H1 (cell line): Measurements from ENCODE around the gene SPTB. TPM values are rescaled to one million over a fixed set of nuclear protein-coding genes. Genes with fewer than 3 reads are reported as not detected.

Experiments used
- CTCF ChIA-PET: fragments of 300-600 bp; sonication (Branson Sonifier 250); formaldehyde crosslinking; loops from one replicate; lab custom pipeline; 2021; ENCODE audit not compliant: partially characterized antibody; lab: Charles Lee
- POLR2A ChIA-PET: fragments of 300-600 bp; sonication (Branson Sonifier 250); formaldehyde crosslinking; loops from one replicate; lab custom pipeline; 2021; ENCODE audit warnings: inconsistent platforms; ENCODE audit not compliant: partially characterized antibody; lab: Charles Lee
- DNase-seq, 2 experiments: peaks; one replicate each; pipeline versions ENCODE4 v3.0.0 to v3.0.0-alpha.2; 2010 to 2022; ENCODE audit warnings: low spot score in 2 of 2, low read depth in 1 of 2, mixed read lengths in 1 of 2
- FAIRE-seq: peaks from 2 replicates; lab custom pipeline; 2011; peaks lifted over from hg19 to GRCh38; lab: Jason Lieb, UNC
- H2AFZ ChIP-seq: 2 replicates; pipeline ENCODE4 v1.8.1; 2012; ENCODE audit warnings: low read length, inconsistent platforms
- H2AK5ac ChIP-seq: 2 replicates; pipeline ENCODE4 v1.6.1; 2013; ENCODE audit warnings: low read depth, low read length
- H2BK120ac ChIP-seq: replicated peaks from 2 replicates; pipeline ENCODE3; 2013; ENCODE audit warnings: low read depth, low read length, inconsistent platforms
- H2BK12ac ChIP-seq: 2 replicates; pipeline ENCODE4 v1.6.1; 2013; ENCODE audit warnings: low read depth, low read length
- H2BK15ac ChIP-seq: 2 replicates; pipeline ENCODE4 v1.6.1; 2013; ENCODE audit warnings: low read length
- H2BK20ac ChIP-seq: 2 replicates; pipeline ENCODE4 v1.6.1; 2013; ENCODE audit warnings: low read length
- H2BK5ac ChIP-seq: 2 replicates; pipeline ENCODE4 v1.6.1; 2013; ENCODE audit warnings: low read depth, low read length
- H3K14ac ChIP-seq: 2 replicates; pipeline ENCODE4 v1.6.1; 2013; ENCODE audit warnings: inconsistent platforms; ENCODE audit not compliant: insufficient read length
- H3K18ac ChIP-seq: 2 replicates; pipeline ENCODE4 v1.6.1; 2013; ENCODE audit warnings: low read length; ENCODE audit errors: extremely low read depth
- H3K23ac ChIP-seq: 2 replicates; pipeline ENCODE4 v1.6.1; 2013; ENCODE audit warnings: inconsistent platforms; ENCODE audit not compliant: insufficient read length
- H3K23me2 ChIP-seq: 2 replicates; pipeline ENCODE4 v1.6.1; 2013; ENCODE audit warnings: low read depth, low read length
- H3K27ac ChIP-seq: 2 replicates; pipeline ENCODE4 v1.6.1; 2011; ENCODE audit warnings: low read depth, low read length, inconsistent platforms
- H3K27me3 ChIP-seq, 4 experiments: replicated peaks in 1 of 4; 1 replicate in 1 of 4; 2 replicates in 3 of 4; pipeline versions ENCODE4 v1.6.1 to v1.8.1; 2011 to 2013; ENCODE audit warnings: low read length in 3 of 4, mild to moderate bottlenecking in 3 of 4, inconsistent platforms in 2 of 4, mixed read lengths in 2 of 4, moderate library complexity in 1 of 4; ENCODE audit not compliant: control insufficient read depth in 3 of 4, insufficient read depth in 3 of 4; ENCODE audit errors: extremely low read depth in 1 of 4
- H3K36me3 ChIP-seq, 4 experiments: 2 replicates each; pipeline versions ENCODE4 v1.6.1 to v1.8.1; 2011 to 2013; ENCODE audit warnings: mild to moderate bottlenecking in 4 of 4, low read length in 3 of 4, moderate library complexity in 2 of 4, control low read depth in 1 of 4, inconsistent platforms in 1 of 4; ENCODE audit not compliant: insufficient read depth in 4 of 4, control insufficient read depth in 2 of 4
- H3K4ac ChIP-seq: replicated peaks from 2 replicates; pipeline ENCODE3; 2013; ENCODE audit warnings: low read length, low read depth, mixed read lengths, inconsistent platforms; ENCODE audit not compliant: insufficient read length
- H3K4me1 ChIP-seq, 4 experiments: replicated peaks in 1 of 4; 1 replicate in 1 of 4; 2 replicates in 3 of 4; pipeline versions ENCODE4 v1.6.1 to v1.8.1; 2011 to 2013; ENCODE audit warnings: low read length in 3 of 4, inconsistent platforms in 2 of 4, mixed read lengths in 1 of 4; ENCODE audit not compliant: insufficient read depth in 4 of 4, control insufficient read depth in 3 of 4
- H3K4me2 ChIP-seq, 2 experiments: 2 replicates each; pipeline versions ENCODE4 v1.6.1 to v1.8.1; 2011 to 2013; ENCODE audit warnings: low read depth in 2 of 2, low read length in 2 of 2, control low read depth in 1 of 2, inconsistent platforms in 1 of 2, mild to moderate bottlenecking in 1 of 2; ENCODE audit not compliant: insufficient read depth in 1 of 2
- H3K4me3 ChIP-seq, 4 experiments: fragments of 200-600, 300-600 bp in 1 of 4; sonication (generic), shearing (Covaris generic), sonication (Bioruptor Twin) in 1 of 4; 2 replicates each; pipeline versions ENCODE4 v1.5.1 to v1.8.1; 2011 to 2016; ENCODE audit warnings: low read length in 4 of 4, low read depth in 3 of 4, control low read depth in 2 of 4, inconsistent platforms in 2 of 4, mild to moderate bottlenecking in 2 of 4, mixed read lengths in 1 of 4, moderate library complexity in 1 of 4; ENCODE audit not compliant: insufficient read depth in 2 of 4; ENCODE audit errors: extremely low read depth in 1 of 4
- H3K56ac ChIP-seq: replicated peaks from 2 replicates; pipeline ENCODE3; 2013; ENCODE audit warnings: low read depth, mild to moderate bottlenecking, mixed read lengths, low read length, inconsistent platforms; ENCODE audit not compliant: insufficient read length
- H3K79me1 ChIP-seq: 2 replicates; pipeline ENCODE4 v1.6.1; 2013; ENCODE audit warnings: low read depth, low read length, control low read depth
- H3K79me2 ChIP-seq, 2 experiments: 2 replicates each; pipeline versions ENCODE4 v1.6.1 to v1.8.1; 2012 to 2013; ENCODE audit warnings: low read length in 2 of 2, mild to moderate bottlenecking in 2 of 2, inconsistent platforms in 1 of 2; ENCODE audit not compliant: insufficient read depth in 2 of 2, control insufficient read depth in 1 of 2
- H3K9ac ChIP-seq, 4 experiments: replicated peaks in 1 of 4; 1 replicate in 1 of 4; 2 replicates in 3 of 4; pipeline versions ENCODE4 v1.6.1 to v1.8.1; 2011 to 2013; ENCODE audit warnings: low read depth in 3 of 4, low read length in 3 of 4, control low read depth in 2 of 4, mild to moderate bottlenecking in 2 of 4, moderate library complexity in 2 of 4, inconsistent platforms in 1 of 4; ENCODE audit errors: extremely low read depth in 1 of 4
- H3K9me3 ChIP-seq, 2 experiments: 2 replicates each; pipeline versions ENCODE4 v1.6.1 to v1.8.1; 2012 to 2013; ENCODE audit warnings: mild to moderate bottlenecking in 2 of 2, moderate library complexity in 2 of 2, control low read depth in 1 of 2, inconsistent platforms in 1 of 2, low read depth in 1 of 2, low read length in 1 of 2, mixed read lengths in 1 of 2; ENCODE audit not compliant: insufficient read depth in 2 of 2
- H4K20me1 ChIP-seq, 2 experiments: replicated peaks in 1 of 2; 2 replicates each; pipeline versions ENCODE3 to v1.8.1; 2011 to 2013; ENCODE audit warnings: inconsistent platforms in 2 of 2, low read length in 2 of 2, mild to moderate bottlenecking in 1 of 2; ENCODE audit not compliant: insufficient read depth in 2 of 2, control insufficient read depth in 1 of 2
- H4K5ac ChIP-seq: 2 replicates; pipeline ENCODE4 v1.6.1; 2013; ENCODE audit warnings: low read length, low read depth, mixed read lengths, inconsistent platforms; ENCODE audit not compliant: insufficient read length
- H4K8ac ChIP-seq: 2 replicates; pipeline ENCODE4 v1.8.0; 2013; ENCODE audit warnings: mild to moderate bottlenecking, moderate library complexity, low read length, inconsistent platforms; ENCODE audit not compliant: insufficient read depth; ENCODE audit errors: extremely low read depth
- H4K91ac ChIP-seq: replicated peaks from 2 replicates; pipeline ENCODE3; 2013; ENCODE audit warnings: low read length, mixed read lengths, inconsistent platforms; ENCODE audit not compliant: insufficient read length
- BRCA1 ChIP-seq: IDR thresholded peaks from 2 replicates; pipeline ENCODE4 v1.6.1; 2012; ENCODE audit warnings: low read depth, low read length, improper control_type of control experiment
- GTF2F1 ChIP-seq: IDR thresholded peaks from 2 replicates; pipeline ENCODE4 v1.6.1; 2012; ENCODE audit warnings: low read depth, low read length, improper control_type of control experiment, borderline replicate concordance
- RFX5 ChIP-seq: IDR thresholded peaks from 2 replicates; pipeline ENCODE4 v1.6.1; 2011; ENCODE audit warnings: low read depth, low read length, improper control_type of control experiment, borderline replicate concordance
- WGBS, 2 experiments: shearing (Covaris generic) in 1 of 2; methylation state at CpG; one replicate each; pipeline versions ENCODE4 v1.1.6 to v1.1.7; 2013 to 2015; ENCODE audit warnings: low lambda C conversion rate in 2 of 2, mixed read lengths in 2 of 2, inconsistent platforms in 1 of 2, low coverage in 1 of 2, missing lambda C conversion rate in 1 of 2; ENCODE audit not compliant: insufficient replicate concordance in 2 of 2, insufficient coverage in 1 of 2, insufficient read length in 1 of 2; ENCODE audit errors: extremely low coverage in 1 of 2, missing lambda C conversion rate in 1 of 2; 5-methylcytosine and 5-hydroxymethylcytosine counted together
- polyA plus RNA-seq, 7 experiments: library from polyadenylated mRNA; depleted of rRNA in 3 of 7; stranded (reverse) in 5 of 7; unstranded in 2 of 7; fragments of >200 nt in 5 of 7; fragments of 200-250 nt in 2 of 7; gene quantifications; 1 replicate in 5 of 7; 2 replicates in 1 of 7; 4 replicates in 1 of 7; pipeline versions ENCODE4 v1.2.1 to v1.2.3, GENCODE V29; 2011 to 2013; ENCODE audit warnings: missing spikeins in 2 of 7, mixed read lengths in 2 of 7
- total RNA-seq: library from RNA; stranded (reverse); fragmentation: NEBNext Ultra II Directional; extraction: Animal tissue kit (Norgen Biotek cat#: 25700); gene quantifications from 2 replicates; pipeline ENCODE4 v1.2.1, GENCODE V29; 2021

SPTB gene
- total and polyA plus RNA-seq, 2 of the 8 experiments (the other 6 are each of a cell fraction or from before 2014, with no cell fraction given), result 0.30 to 2.4 TPM

DNA sequence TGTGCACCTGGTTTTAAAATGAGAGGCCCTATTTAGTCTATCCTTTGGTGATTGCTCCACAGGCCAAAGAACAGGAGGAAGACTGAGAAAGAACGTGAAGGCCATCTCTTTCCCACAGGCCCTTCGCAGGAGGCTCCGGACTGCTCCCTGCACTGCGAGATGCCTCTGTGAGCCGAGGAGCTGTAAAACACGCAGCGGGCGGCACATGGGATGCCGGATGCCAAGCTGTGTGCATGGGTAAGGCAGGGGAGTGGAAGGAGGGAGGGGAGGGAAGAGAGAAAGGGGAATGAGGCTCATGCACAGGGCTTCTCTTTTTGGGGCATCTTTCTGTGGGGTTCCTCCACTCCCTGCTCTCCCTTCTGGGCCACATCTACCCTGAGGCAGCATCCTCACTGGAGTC is 61.6 kb downstream of the SPTB start:
- TF ChIP-seq RFX5 (no peak), GTF2F1 (no peak), BRCA1 (no peak)
- H2BK20ac ChIP-seq, result no peak overlapping the region

More for the DNA sequence above, 61.6 kb downstream of the SPTB start:
- Histone ChIP-seq H3K23me2 (no peaks in the 10 kb centered on the region), H3K4me3 (no peak overlapping the region), H3K27me3 (no peaks in the 10 kb centered on the region; a peak in 1 of 7 replicates), H4K5ac (no peak overlapping the region), H3K18ac (no peak overlapping the region), H3K4ac (no peak overlapping the region), H2AFZ (no peak overlapping the region), H3K9me3 (no peaks in the 10 kb centered on the region), H3K79me1 (no peaks in the 10 kb centered on the region), H3K4me2 (no peak overlapping the region), H2BK12ac (no peak overlapping the region), H3K36me3 (no peaks in the 10 kb centered on the region), H2BK15ac (no peak overlapping the region), H3K79me2 (no peaks in the 10 kb centered on the region), H3K9ac (no peak overlapping the region), H3K14ac (no peak overlapping the region), H2BK120ac (no peak overlapping the region), H3K27ac (no peak overlapping the region), H2AK5ac (no peak overlapping the region), H2BK5ac (no peak overlapping the region), H3K4me1 (peaks cover 0 to 9% (median 4%) of the 10 kb centered on the region in 4 experiments; a peak in 4 of 7 replicates), H3K56ac (no peak overlapping the region), H4K20me1 (no peaks in the 10 kb centered on the region), H3K23ac (no peak overlapping the region), H4K8ac (no peak overlapping the region), H4K91ac (no peak overlapping the region)
- ChIA-PET CTCF (interaction anchor here (1.0 to 9.7 kb wide), 6 partner anchors 11 to 73 kb away, joined by 3 to 96 read pairs (median 4); no protein-coding TSS in a partner anchor), POLR2A (no interaction called here)
- 91% methylated on average over 9 of the region's 9 CpGs; no CpG with 5 or more reads in 1 of the 2 experiments for WGBS, 2 experiments
- FAIRE-seq (no peak), DNase-seq (no peak)
